ENCODE data around the gene RPL23.
A peak's percentile ranks its signal among the peaks of the same experiment; 100 is the strongest.

Gene RPL23

GRCh38 chr17:38850374-38850773 lies 3.1 kb downstream of the RPL23 start:
- no peak for TF ChIP-seq CTCF (IDR thresholded peaks at IDR 0.05; ENCODE audit: insufficient read depth, low read depth, low read length, missing control alignments)
- H3K4me3 ChIP-seq (ENCODE audit: low read length): no peak overlapping the region
- no peak for DNase-seq (ENCODE audit: low read depth)

GRCh38 chr17:38848939-38849605 lies 4.4 kb downstream of the RPL23 start:
- H3K4me3 ChIP-seq (ENCODE audit: low read length): no peak overlapping the region
- no peak for DNase-seq (ENCODE audit: low read depth)
- no peak for TF ChIP-seq CTCF (IDR thresholded peaks at IDR 0.05; ENCODE audit: insufficient read depth, low read depth, low read length, missing control alignments)

GRCh38 chr17:38848557-38848891 lies 5.0 kb downstream of the RPL23 start:
- TF ChIP-seq CTCF (IDR thresholded peaks at IDR 0.05; ENCODE audit: insufficient read depth, low read depth, low read length, missing control alignments): no peak
- DNase-seq (ENCODE audit: low read depth): no peak
- H3K4me3 ChIP-seq (ENCODE audit: low read length): no peak overlapping the region

- peak; percentile 31 for DNase-seq (ENCODE audit: low read depth)
- H3K4me3 ChIP-seq (ENCODE audit: low read length): no peak overlapping the region
- no peak for TF ChIP-seq CTCF (IDR thresholded peaks at IDR 0.05; ENCODE audit: insufficient read depth, low read depth, low read length, missing control alignments)
These were observed 9.2 kb downstream of the RPL23 start for GRCh38 chr17:38844261-38844757.

GRCh38 chr17:38825762-38826247 lies 27.7 kb downstream of the RPL23 start:
- H3K4me3 ChIP-seq (ENCODE audit: low read length): peak overlapping the region; percentile 99

GRCh38 chr17:38824899-38825761 lies 28.4 kb downstream of the RPL23 start, which contains the start of gene CWC25:
CWC25 (minus strand) TSS chr17:38825321; CDS start chr17:38825183, 138 bp downstream.
- no peak for TF ChIP-seq CTCF (IDR thresholded peaks at IDR 0.05; ENCODE audit: insufficient read depth, low read depth, low read length, missing control alignments)
- peak; percentile 94 for DNase-seq (ENCODE audit: low read depth)
- H3K4me3 ChIP-seq (ENCODE audit: low read length): peak within 1 kb of the TSS; percentile 99

More at GRCh38 chr17:38825762-38826247, 27.7 kb downstream of the RPL23 start:
- DNase-seq (ENCODE audit: low read depth): no peak
- no peak for TF ChIP-seq CTCF (IDR thresholded peaks at IDR 0.05; ENCODE audit: insufficient read depth, low read depth, low read length, missing control alignments)
